ENCODE measurements around the gene CHST8.

DNA sequence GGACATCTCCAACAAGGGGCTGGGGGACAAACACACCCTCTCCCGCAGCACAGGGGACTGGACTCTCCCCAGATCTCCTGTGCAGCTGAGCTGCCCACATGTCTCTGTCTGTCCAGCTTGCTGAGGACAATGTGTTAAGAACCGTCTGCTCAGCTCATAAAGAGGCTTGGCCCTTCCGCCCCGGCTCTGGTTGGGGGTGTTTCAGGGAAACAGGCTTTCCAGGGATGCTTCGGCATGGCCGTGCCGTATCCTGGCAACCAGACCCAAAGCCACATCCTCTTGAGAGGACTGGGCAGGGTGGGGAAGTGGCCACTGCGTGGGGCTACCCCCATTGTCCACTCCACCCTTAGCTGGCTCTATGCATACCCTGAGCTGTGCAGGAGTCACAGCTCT lies 41.1 kb upstream of the CHST8 start:
- TF ChIP-seq, protein P1, sequence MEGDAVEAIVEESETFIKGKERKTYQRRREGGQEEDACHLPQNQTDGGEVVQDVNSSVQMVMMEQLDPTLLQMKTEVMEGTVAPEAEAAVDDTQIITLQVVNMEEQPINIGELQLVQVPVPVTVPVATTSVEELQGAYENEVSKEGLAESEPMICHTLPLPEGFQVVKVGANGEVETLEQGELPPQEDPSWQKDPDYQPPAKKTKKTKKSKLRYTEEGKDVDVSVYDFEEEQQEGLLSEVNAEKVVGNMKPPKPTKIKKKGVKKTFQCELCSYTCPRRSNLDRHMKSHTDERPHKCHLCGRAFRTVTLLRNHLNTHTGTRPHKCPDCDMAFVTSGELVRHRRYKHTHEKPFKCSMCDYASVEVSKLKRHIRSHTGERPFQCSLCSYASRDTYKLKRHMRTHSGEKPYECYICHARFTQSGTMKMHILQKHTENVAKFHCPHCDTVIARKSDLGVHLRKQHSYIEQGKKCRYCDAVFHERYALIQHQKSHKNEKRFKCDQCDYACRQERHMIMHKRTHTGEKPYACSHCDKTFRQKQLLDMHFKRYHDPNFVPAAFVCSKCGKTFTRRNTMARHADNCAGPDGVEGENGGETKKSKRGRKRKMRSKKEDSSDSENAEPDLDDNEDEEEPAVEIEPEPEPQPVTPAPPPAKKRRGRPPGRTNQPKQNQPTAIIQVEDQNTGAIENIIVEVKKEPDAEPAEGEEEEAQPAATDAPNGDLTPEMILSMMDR (IDR thresholded peaks at IDR 0.05): no peak
- no peak for TF ChIP-seq POLR2A (IDR thresholded peaks at IDR 0.05)
